Neural cell (in vitro differentiated cells): Measurements from ENCODE around the gene KRTAP5-6.

ENCODE experiments used
- EP300 ChIP-seq: fragments of 450-650 bp; conservative IDR thresholded peaks from 2 replicates; pipeline ENCODE4 v1.6.1; 2014; ENCODE audit warnings: antibody characterized with exemption, mild to moderate bottlenecking, moderate library complexity; ENCODE audit not compliant: poor library complexity, severe bottlenecking
- EZH2 ChIP-seq: fragments of 200-600, 300-800 bp; shearing (Covaris generic), sonication (generic); IDR thresholded peaks from 2 replicates; pipeline ENCODE4 v1.6.1; 2014; ENCODE audit warnings: antibody characterized with exemption, low read length, borderline replicate concordance, mild to moderate bottlenecking; ENCODE audit not compliant: insufficient read depth, poor library complexity, severe bottlenecking
- POLR2AphosphoS5 ChIP-seq: IDR thresholded peaks from 2 replicates; pipeline ENCODE4 v1.6.1; 2012
- RAD21 ChIP-seq: fragments of 450-650 bp; conservative IDR thresholded peaks from 2 replicates; pipeline ENCODE4 v1.6.1; 2014; ENCODE audit warnings: antibody characterized with exemption, mild to moderate bottlenecking, moderate library complexity
- SMC3 ChIP-seq: fragments of 450-650 bp; conservative IDR thresholded peaks from 2 replicates; pipeline ENCODE4 v1.6.1; 2014; ENCODE audit warnings: antibody characterized with exemption, mild to moderate bottlenecking, moderate library complexity; ENCODE audit not compliant: poor library complexity
- TAF1 ChIP-seq: IDR thresholded peaks from 2 replicates; pipeline ENCODE4 v1.6.1; 2012; ENCODE audit warnings: low read depth
- TF ChIP-seq, protein P1 (sequence below): IDR thresholded peaks from 2 replicates; pipeline ENCODE4 v1.6.1; 2012; ENCODE audit warnings: borderline replicate concordance
- TF ChIP-seq, protein P2 (sequence below): fragments of 450-650 bp; IDR thresholded peaks from 2 replicates; pipeline ENCODE4 v1.5.1; 2014; ENCODE audit warnings: antibody characterized with exemption, mild to moderate bottlenecking, moderate library complexity; ENCODE audit not compliant: poor library complexity, severe bottlenecking

DNA sequence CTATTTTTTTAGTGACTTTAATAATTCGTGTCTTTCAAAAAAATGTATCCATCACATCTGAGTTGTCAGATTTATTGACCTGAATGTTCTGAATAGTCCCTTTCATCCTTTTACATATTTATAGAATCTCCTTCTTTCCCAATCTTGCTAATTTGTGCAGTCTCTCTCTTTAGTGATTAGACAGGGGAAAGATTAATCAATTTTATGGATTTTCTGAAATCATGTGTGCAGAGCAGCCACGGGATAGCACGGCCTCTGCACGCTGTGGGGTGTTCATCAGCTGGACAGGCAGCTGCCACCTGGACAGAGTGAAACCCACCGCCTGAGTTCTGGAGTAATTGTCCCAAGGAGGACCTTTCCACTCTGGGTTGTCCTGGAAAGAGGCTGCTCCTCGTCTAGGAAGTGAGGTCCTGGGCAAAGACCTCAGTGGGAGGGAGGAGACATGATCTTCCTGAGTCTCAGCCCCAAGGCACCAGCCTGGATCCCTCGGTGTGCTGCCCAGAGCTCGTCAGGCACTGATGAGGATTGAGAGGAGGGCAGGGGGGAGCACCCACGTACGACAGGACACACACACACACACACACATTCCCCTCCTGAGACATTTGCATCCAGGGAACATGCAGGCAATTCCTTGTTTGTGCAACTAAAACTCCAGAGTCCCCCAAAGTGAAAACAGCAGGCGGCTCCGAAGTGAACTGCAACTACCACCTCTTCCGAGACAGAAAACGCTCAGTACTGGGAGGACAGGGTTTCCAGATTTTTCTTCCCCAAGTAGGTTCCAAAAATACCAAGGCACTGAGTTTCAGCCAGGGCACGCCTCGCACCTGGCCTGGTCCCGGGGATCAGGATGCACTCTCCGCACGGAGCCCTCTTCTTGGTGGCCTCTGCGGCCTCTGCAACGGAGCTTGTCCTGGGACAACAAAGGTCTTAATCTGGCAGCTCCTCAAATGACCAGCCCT, 22.5 kb upstream of the KRTAP5-6 start:
- TF ChIP-seq EP300 (no peak), EZH2 (no peak), RAD21 (no peak), POLR2AphosphoS5 (no peak), SMC3 (no peak), TAF1 (no peak)
- TF ChIP-seq, protein P1, sequence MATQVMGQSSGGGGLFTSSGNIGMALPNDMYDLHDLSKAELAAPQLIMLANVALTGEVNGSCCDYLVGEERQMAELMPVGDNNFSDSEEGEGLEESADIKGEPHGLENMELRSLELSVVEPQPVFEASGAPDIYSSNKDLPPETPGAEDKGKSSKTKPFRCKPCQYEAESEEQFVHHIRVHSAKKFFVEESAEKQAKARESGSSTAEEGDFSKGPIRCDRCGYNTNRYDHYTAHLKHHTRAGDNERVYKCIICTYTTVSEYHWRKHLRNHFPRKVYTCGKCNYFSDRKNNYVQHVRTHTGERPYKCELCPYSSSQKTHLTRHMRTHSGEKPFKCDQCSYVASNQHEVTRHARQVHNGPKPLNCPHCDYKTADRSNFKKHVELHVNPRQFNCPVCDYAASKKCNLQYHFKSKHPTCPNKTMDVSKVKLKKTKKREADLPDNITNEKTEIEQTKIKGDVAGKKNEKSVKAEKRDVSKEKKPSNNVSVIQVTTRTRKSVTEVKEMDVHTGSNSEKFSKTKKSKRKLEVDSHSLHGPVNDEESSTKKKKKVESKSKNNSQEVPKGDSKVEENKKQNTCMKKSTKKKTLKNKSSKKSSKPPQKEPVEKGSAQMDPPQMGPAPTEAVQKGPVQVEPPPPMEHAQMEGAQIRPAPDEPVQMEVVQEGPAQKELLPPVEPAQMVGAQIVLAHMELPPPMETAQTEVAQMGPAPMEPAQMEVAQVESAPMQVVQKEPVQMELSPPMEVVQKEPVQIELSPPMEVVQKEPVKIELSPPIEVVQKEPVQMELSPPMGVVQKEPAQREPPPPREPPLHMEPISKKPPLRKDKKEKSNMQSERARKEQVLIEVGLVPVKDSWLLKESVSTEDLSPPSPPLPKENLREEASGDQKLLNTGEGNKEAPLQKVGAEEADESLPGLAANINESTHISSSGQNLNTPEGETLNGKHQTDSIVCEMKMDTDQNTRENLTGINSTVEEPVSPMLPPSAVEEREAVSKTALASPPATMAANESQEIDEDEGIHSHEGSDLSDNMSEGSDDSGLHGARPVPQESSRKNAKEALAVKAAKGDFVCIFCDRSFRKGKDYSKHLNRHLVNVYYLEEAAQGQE: no peak
- TF ChIP-seq, protein P2, sequence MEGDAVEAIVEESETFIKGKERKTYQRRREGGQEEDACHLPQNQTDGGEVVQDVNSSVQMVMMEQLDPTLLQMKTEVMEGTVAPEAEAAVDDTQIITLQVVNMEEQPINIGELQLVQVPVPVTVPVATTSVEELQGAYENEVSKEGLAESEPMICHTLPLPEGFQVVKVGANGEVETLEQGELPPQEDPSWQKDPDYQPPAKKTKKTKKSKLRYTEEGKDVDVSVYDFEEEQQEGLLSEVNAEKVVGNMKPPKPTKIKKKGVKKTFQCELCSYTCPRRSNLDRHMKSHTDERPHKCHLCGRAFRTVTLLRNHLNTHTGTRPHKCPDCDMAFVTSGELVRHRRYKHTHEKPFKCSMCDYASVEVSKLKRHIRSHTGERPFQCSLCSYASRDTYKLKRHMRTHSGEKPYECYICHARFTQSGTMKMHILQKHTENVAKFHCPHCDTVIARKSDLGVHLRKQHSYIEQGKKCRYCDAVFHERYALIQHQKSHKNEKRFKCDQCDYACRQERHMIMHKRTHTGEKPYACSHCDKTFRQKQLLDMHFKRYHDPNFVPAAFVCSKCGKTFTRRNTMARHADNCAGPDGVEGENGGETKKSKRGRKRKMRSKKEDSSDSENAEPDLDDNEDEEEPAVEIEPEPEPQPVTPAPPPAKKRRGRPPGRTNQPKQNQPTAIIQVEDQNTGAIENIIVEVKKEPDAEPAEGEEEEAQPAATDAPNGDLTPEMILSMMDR: no peak
